ENCODE measurements around the gene GGNBP2.

- TF ChIP-seq CTCF (IDR thresholded peaks at IDR 0.05; ENCODE audit: poor library complexity, severe bottlenecking): no peak
- no peak for TF ChIP-seq RAD21 (conservative IDR thresholded peaks at IDR 0.05)
- no peak for TF ChIP-seq MXI1 (conservative IDR thresholded peaks at IDR 0.05; ENCODE audit: poor library complexity, severe bottlenecking)
- no peak for TF ChIP-seq EZH2 (IDR thresholded peaks at IDR 0.05; ENCODE audit: borderline replicate concordance, insufficient read depth, low read length, poor library complexity, severe bottlenecking)
- no peak for TF ChIP-seq REST (IDR thresholded peaks at IDR 0.05; ENCODE audit: borderline replicate concordance)
- no peak for TF ChIP-seq POLR2AphosphoS5 (IDR thresholded peaks at IDR 0.05)
Observed at GRCh38 chr17:36592716-36593321, 48.1 kb downstream of the GGNBP2 start.

Data from neural cell (in vitro differentiated cells).